ENCODE results near the gene DPPA5. TPM values are rescaled to one million over a fixed set of nuclear protein-coding genes. Genes with fewer than 3 reads are reported as not detected.
A peak's percentile ranks its signal among the peaks of the same experiment; 100 is the strongest.

The DPPA5 gene
- total RNA-seq, 1 donor from 2014 or later = not detected

- H3K9me3 Mint-ChIP-seq (ENCODE audit: low read depth) = no peaks in the 10 kb centered on the region
Observed at GRCh38 chr6:73377225-73377624, 23.1 kb upstream of the DPPA5 start.

GRCh38 chr6:73375216-73375615, 21.1 kb upstream of the DPPA5 start:
- Mint-ChIP-seq H3K27me3 (ENCODE audit: low read depth) (no peaks in the 10 kb centered on the region), H3K4me3 (ENCODE audit: unreplicated experiment) (no peak overlapping the region), H3K27ac (ENCODE audit: unreplicated experiment) (no peak overlapping the region), H3K4me1 (ENCODE audit: low read depth) (no peaks in the 10 kb centered on the region), H3K36me3 (ENCODE audit: low read depth) (no peaks in the 10 kb centered on the region), H3K9me3 (ENCODE audit: low read depth) (no peaks in the 10 kb centered on the region)
- no peak for TF ChIP-seq CTCF (IDR thresholded peaks at IDR 0.05)
- no peak for DNase-seq (ENCODE audit: low spot score)

More at GRCh38 chr6:73377225-73377624, 23.1 kb upstream of the DPPA5 start:
- no peak for TF ChIP-seq CTCF (IDR thresholded peaks at IDR 0.05)
- Mint-ChIP-seq H3K27me3 (ENCODE audit: low read depth) (no peaks in the 10 kb centered on the region), H3K27ac (ENCODE audit: unreplicated experiment) (no peak overlapping the region), H3K4me1 (ENCODE audit: low read depth) (no peaks in the 10 kb centered on the region), H3K36me3 (ENCODE audit: low read depth) (no peaks in the 10 kb centered on the region), H3K4me3 (ENCODE audit: unreplicated experiment) (no peak overlapping the region)
- DNase-seq (ENCODE audit: low spot score) = no peak

GRCh38 chr6:73372516-73372915, 18.4 kb upstream of the DPPA5 start:
- Mint-ChIP-seq H3K4me3 (ENCODE audit: unreplicated experiment) (no peak overlapping the region), H3K27ac (ENCODE audit: unreplicated experiment) (no peak overlapping the region), H3K36me3 (ENCODE audit: low read depth) (no peaks in the 10 kb centered on the region), H3K4me1 (ENCODE audit: low read depth) (no peaks in the 10 kb centered on the region), H3K9me3 (ENCODE audit: low read depth) (no peaks in the 10 kb centered on the region), H3K27me3 (ENCODE audit: low read depth) (no peaks in the 10 kb centered on the region)
- no peak for TF ChIP-seq CTCF (IDR thresholded peaks at IDR 0.05)
- DNase-seq (ENCODE audit: low spot score) = no peak

GRCh38 chr6:73371984-73372383, 17.9 kb upstream of the DPPA5 start:
- no peaks in the 10 kb centered on the region for H3K36me3 Mint-ChIP-seq (ENCODE audit: low read depth)
- no peaks in the 10 kb centered on the region for H3K4me1 Mint-ChIP-seq (ENCODE audit: low read depth)
- TF ChIP-seq CTCF (IDR thresholded peaks at IDR 0.05) = no peak
- no peaks in the 10 kb centered on the region for H3K9me3 Mint-ChIP-seq (ENCODE audit: low read depth)
- no peak overlapping the region for H3K27ac Mint-ChIP-seq (ENCODE audit: unreplicated experiment)
- no peak overlapping the region for H3K4me3 Mint-ChIP-seq (ENCODE audit: unreplicated experiment)
- H3K27me3 Mint-ChIP-seq (ENCODE audit: low read depth) = no peaks in the 10 kb centered on the region
- DNase-seq (ENCODE audit: low spot score) = no peak

- H3K36me3 Mint-ChIP-seq (ENCODE audit: low read depth) = no peaks in the 10 kb centered on the region
- H3K4me1 Mint-ChIP-seq (ENCODE audit: low read depth) = no peaks in the 10 kb centered on the region
- H3K27ac Mint-ChIP-seq (ENCODE audit: unreplicated experiment) = no peak within 1 kb of the TSS
- no peak within 1 kb of the TSS for H3K4me3 Mint-ChIP-seq (ENCODE audit: unreplicated experiment)
- TF ChIP-seq CTCF (IDR thresholded peaks at IDR 0.05) = no peak
- peak; percentile 89 for DNase-seq (ENCODE audit: low spot score)
- H3K27me3 Mint-ChIP-seq (ENCODE audit: low read depth) = no peaks in the 10 kb centered on the region
- no peaks in the 10 kb centered on the region for H3K9me3 Mint-ChIP-seq (ENCODE audit: low read depth)
Observed at GRCh38 chr6:73369563-73369962, 15.5 kb upstream of the DPPA5 start, which contains the start of gene OOEP. Gene OOEP, minus strand, starts transcription at chr6:73369897. Its CDS starts 105 bp downstream, at chr6:73369792.
